ENCODE results near the gene STAT1. TPM values are rescaled to one million over a fixed set of nuclear protein-coding genes. Genes with fewer than 3 reads are reported as not detected.

Gene STAT1
- total RNA-seq, 1 donor: 132 TPM

- H3K4me3 ChIP-seq (ENCODE audit: low read depth, low read length): no peak overlapping the region
- TF ChIP-seq CTCF (IDR thresholded peaks at IDR 0.05; ENCODE audit: insufficient read depth, low read depth, low read length): no peak
- DNase-seq (ENCODE audit: low read depth): no peak
Measured at GRCh38 chr2:190981333-190981732, 32.6 kb downstream of the STAT1 start.

- H3K4me3 ChIP-seq (ENCODE audit: low read depth, low read length): no peak overlapping the region
- no peak for DNase-seq (ENCODE audit: low read depth)
- TF ChIP-seq CTCF (IDR thresholded peaks at IDR 0.05; ENCODE audit: insufficient read depth, low read depth, low read length): no peak
Measured at GRCh38 chr2:190980630-190981209, 33.3 kb downstream of the STAT1 start.

GRCh38 chr2:190979906-190980629 lies 33.9 kb downstream of the STAT1 start:
- DNase-seq (ENCODE audit: low read depth): peak; percentile 91
- no peak for TF ChIP-seq CTCF (IDR thresholded peaks at IDR 0.05; ENCODE audit: insufficient read depth, low read depth, low read length)
- peak overlapping the region; percentile 16 for H3K4me3 ChIP-seq (ENCODE audit: low read depth, low read length)

- no peak overlapping the region for H3K4me3 ChIP-seq (ENCODE audit: low read depth, low read length)
- no peak for TF ChIP-seq CTCF (IDR thresholded peaks at IDR 0.05; ENCODE audit: insufficient read depth, low read depth, low read length)
- peak; percentile 70 for DNase-seq (ENCODE audit: low read depth)
Measured at GRCh38 chr2:190978389-190979053, 35.5 kb downstream of the STAT1 start.

GRCh38 chr2:190977505-190977904 lies 36.5 kb downstream of the STAT1 start:
- no peak for DNase-seq (ENCODE audit: low read depth)
- H3K4me3 ChIP-seq (ENCODE audit: low read depth, low read length): no peak overlapping the region
- no peak for TF ChIP-seq CTCF (IDR thresholded peaks at IDR 0.05; ENCODE audit: insufficient read depth, low read depth, low read length)

- TF ChIP-seq CTCF (IDR thresholded peaks at IDR 0.05; ENCODE audit: insufficient read depth, low read depth, low read length): no peak
- no peak for DNase-seq (ENCODE audit: low read depth)
- no peak overlapping the region for H3K4me3 ChIP-seq (ENCODE audit: low read depth, low read length)
Measured at GRCh38 chr2:190976521-190976920, 37.5 kb downstream of the STAT1 start.
